HG03442 (cell line): ENCODE measurements around the gene DOK5.

ENCODE experiments used
- ATAC-seq: cut with Tn5 transposase; IDR thresholded peaks from one replicate; pipeline ENCODE4 v1.9.1; 2021; ENCODE audit warnings: mild to moderate bottlenecking, moderate library complexity; ENCODE audit not compliant: unreplicated experiment

Gene DOK5

GRCh38 chr20:54510541-54511129, 35.2 kb downstream of the DOK5 start:
- ATAC-seq = no peak

DNA sequence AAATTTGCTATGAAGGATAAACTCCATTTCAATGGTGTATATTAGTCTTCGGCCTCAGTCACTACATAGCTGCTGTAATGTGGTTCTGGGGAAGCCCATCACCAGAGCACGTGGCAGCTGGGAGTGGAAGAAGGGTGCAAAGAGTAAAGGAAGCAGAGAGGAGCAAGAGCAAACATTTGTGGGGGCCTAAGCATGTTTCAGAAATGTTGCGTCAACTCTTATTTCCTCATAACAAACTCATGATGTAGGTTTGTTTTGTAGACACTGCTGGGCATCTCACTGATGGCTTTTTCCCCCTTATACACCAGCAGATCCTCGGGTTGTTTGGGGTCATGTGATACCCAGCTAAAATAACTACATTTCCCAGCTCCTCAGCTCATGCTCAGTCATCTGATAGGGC, 37.3 kb downstream of the DOK5 start:
- ATAC-seq = no peak

GRCh38 chr20:54514028-54514607, 38.7 kb downstream of the DOK5 start:
- ATAC-seq = no peak

DNA sequence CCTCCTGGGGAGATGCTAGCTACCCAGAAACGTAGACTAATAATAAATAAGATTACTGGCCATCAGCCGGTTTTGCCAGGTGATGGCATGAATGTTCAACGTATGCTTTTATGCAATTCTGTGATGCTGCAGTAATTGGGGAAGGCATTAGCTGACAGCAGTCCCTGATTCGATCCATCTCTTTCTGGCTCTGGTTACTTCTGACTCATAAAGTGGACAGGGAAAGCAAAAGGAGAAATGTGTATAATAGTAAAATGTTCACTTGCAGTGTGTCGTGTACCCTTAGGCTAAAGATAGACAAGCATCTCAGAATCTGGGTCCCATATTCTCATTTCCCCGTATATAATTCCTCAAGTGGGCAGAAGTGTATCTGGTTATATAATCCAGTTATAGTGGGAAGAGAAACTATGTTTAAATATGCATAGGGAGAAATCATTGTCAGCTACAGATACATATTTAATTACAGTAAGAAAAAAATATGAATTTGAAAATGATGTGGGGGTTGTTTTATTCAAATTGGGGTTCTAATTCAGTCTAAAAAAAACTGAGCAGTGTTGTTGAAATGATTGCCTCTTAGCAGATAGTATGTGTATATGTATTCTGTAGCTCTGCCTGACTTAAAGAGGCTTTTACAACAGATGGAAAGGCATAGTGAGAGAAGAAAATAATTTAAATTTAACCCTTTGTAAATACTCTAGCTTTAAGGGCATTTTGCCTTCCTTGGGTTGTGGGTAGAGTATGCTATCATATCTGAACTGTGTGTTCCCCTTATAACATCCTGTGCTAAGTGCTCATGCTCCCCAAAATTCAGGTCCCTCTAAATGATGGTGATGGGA, 40.6 kb downstream of the DOK5 start:
- no peak for ATAC-seq

DNA sequence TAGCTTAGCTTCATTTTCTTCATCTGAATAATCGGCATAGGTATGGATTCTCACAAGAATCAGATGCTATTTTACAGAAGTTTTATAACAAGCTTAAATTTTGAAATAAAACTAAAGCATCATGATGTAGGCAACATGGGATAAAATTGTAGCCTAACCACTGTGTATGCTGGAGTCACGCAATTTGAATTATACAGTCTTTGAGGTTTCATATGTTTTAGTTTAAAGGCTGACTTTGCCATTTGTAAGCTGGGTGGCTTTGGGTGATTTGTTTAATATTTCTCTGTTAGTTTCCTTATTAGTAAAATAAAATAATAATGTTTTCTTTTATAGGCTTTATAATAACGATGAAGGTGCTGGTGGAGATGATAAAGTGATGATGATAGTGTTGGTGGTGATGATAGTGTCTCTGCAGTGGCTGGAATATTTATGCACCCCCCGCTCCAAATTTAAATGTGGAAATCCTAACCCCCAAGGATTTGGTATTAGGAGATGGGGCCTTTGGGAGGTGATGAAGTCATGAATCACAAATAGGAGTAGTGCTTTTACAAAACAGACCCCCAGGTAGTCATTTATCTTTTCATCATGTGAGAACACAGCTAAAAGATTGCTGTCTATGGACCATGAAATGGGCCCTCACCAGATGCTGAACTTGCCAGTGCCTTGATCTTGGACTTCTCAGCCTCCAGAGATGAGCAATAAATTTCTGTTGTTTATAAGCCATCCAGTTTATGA, 42.0 kb downstream of the DOK5 start:
- no peak for ATAC-seq

- no peak for ATAC-seq
These were observed 49.5 kb downstream of the DOK5 start for GRCh38 chr20:54524849-54525248.

DNA sequence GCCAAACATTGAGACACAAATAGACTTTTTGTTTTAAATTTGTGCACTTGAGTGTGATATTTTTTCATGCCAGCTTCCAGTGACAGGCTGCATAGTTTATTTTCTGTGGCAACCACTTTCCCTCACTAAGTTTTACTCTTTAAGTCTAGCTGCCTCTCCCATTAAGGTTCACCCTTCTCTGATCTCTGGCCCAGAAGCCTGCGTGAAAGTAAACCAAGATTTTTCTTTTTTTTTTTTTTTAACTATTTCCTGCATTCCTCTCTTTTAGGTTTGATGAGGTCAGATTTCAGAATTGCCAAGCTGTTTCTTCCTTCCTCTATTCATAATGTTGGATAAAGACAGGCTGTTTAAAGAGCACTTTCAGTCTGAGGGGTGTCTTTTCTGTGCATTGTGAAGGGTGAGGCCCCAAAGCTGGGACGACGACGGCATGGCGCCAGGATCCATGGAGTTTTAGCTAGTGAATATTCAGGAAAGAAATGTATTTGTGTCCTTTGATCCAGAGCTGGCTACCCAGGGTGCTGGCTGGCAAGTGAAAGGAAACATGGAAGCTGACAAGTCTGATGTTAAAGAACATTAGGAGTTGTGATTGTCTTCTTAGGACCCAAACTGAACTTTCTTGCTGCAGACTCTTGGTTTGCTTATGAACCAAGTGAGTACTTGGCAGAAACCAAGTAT, 50.7 kb downstream of the DOK5 start:
- no peak for ATAC-seq

GRCh38 chr20:54526801-54527200, 51.4 kb downstream of the DOK5 start:
- no peak for ATAC-seq

GRCh38 chr20:54532573-54532972, 57.2 kb downstream of the DOK5 start:
- no peak for ATAC-seq

- no peak for ATAC-seq
These were observed 58.7 kb downstream of the DOK5 start for GRCh38 chr20:54534101-54534500.

DNA sequence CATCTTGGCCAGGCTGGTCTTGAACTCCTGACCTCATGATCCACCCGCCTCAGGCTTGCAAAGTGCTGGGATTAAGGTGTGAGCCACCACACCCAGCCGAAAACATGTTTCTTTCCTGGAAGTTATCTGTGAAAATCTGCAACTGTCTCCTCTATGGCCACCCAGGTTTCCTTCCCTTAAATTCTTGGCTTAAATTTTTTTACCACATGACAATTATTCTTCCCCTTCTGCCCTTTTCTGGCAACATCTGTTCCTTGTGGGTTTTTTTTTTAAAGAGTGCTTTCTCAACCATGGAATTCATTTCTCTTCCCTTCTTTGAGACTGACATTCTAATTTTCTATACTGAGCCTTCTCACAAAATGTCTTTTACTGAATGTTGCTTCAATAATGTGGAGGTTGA, 59.6 kb downstream of the DOK5 start:
- ATAC-seq = no peak

GRCh38 chr20:54535746-54536145, 60.4 kb downstream of the DOK5 start:
- no peak for ATAC-seq

- no peak for ATAC-seq
These were observed 64.2 kb downstream of the DOK5 start for GRCh38 chr20:54539521-54540046.

- ATAC-seq = no peak
These were observed 68.0 kb downstream of the DOK5 start for GRCh38 chr20:54543369-54543768.

DNA sequence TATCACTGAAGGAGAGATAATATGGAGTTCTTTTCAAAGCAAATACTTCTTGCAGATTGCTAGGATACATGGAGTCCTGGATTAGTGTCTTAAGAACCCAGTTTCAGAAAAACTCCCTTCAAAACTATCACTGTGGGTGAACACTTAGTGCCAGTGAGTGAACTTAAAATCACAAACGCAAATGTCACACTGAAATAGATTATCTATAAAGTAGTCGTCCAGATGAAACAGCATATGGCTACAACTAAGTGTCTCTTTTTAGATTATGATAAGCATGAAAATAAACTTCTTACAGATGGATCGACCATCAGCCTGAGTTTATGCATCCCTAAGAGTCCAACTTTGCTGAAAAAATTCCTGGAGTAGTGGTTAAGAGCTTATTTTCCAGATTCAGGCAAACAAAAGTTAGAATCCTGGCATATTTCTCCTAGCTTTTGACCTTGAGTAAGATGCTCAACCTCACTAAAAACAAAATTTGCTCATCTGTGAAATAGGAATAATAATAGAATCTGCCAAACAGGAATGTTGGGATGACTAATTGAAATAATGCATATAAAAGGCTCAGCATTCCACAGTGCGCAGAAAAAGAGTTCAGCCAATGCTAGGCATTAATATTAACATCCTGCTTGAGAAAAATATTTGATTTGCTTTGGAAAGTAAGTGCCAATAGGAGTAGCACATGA, 70.4 kb downstream of the DOK5 start:
- no peak for ATAC-seq

DNA sequence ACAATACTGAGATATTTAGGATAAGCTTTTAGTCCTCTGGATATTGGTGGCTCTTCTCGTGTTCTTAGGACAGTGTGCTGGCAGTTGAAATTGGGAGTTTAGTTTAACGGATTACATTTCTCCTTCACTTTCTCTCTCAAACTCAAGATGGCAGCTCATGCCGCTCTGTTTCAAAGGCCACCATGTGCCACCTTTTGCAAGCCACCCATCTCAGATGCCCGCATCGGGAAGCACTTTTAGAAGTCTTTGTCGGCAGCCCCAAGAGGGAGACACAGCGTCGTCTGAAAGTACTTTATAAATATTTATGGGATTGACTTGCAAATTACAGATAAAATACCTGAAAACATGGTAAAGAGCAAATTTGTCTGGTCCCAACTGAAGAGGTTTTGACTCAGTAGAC, 73.5 kb downstream of the DOK5 start:
- no peak for ATAC-seq

GRCh38 chr20:54549658-54550326, 74.4 kb downstream of the DOK5 start:
- no peak for ATAC-seq

- no peak for ATAC-seq
These were observed 75.5 kb downstream of the DOK5 start for GRCh38 chr20:54550776-54551396.

DNA sequence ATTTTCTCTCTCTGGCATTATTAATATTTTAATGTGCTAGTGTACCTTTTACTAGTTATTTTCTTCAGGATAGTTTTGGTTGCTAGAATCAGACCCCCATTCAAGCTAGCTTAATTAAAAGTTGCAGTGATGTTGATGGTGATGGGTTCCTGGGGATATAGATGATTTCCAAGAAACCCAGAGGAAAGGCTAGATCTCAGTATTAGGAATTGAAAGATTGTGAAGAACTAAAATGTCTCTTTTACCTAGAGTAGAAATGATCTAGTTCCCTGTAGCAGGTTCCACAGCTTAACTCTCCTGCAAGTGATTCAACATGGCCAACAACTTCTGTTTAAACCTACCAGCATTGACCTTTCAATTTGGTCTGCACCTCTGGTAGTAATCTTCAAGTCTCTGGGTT, 78.6 kb downstream of the DOK5 start:
- ATAC-seq = no peak
